Measurements from ENCODE around the gene SCNN1B.

Gene SCNN1B

DNA sequence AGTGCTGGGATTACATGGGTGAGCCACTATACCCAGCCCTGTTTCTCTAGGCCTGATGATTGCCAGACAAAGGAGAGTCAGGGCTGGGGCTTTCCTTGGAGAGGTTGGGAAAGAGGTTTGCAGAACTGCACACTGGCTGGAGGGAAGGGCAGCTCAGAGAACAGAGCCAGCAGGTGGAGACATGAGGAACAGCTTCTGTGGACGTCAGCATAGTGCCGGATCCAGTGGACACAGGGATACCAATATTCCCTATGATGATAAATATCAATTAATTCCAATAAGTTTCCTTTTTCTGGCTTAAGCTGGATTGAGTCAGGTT lies 43.2 kb upstream of the SCNN1B start:
- H3K27ac ChIP-seq: 0 out of 2 replicates have a peak overlapping the region, but pooled peaks have one; percentile 13

DNA sequence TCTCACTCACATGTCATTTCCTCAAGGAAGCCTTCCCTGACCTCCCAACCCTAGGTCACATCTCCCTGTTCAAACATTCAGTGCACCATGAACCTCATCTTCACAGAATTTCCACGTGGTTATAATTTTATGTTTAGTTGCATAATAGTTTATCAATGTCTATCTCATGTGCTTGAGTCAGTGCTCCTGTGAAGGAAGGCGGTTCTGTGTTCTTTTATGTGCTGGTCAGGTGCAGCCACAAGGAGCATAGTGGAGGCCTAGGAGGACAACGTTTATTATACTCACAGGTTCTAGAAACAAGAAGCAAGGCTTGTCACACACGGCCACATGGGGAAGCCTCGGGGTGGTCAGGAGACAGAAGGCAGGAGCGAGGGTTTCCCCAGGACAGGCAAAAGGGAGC lies 34.5 kb upstream of the SCNN1B start:
- no peak overlapping the region for H3K27ac ChIP-seq
- no peak for TF ChIP-seq ZFX (IDR thresholded peaks at IDR 0.05)
- TF ChIP-seq, protein P1, sequence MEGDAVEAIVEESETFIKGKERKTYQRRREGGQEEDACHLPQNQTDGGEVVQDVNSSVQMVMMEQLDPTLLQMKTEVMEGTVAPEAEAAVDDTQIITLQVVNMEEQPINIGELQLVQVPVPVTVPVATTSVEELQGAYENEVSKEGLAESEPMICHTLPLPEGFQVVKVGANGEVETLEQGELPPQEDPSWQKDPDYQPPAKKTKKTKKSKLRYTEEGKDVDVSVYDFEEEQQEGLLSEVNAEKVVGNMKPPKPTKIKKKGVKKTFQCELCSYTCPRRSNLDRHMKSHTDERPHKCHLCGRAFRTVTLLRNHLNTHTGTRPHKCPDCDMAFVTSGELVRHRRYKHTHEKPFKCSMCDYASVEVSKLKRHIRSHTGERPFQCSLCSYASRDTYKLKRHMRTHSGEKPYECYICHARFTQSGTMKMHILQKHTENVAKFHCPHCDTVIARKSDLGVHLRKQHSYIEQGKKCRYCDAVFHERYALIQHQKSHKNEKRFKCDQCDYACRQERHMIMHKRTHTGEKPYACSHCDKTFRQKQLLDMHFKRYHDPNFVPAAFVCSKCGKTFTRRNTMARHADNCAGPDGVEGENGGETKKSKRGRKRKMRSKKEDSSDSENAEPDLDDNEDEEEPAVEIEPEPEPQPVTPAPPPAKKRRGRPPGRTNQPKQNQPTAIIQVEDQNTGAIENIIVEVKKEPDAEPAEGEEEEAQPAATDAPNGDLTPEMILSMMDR (conservative IDR thresholded peaks at IDR 0.05): no peak

More for the DNA sequence above, 43.2 kb upstream of the SCNN1B start:
- no peak for TF ChIP-seq ZFX (IDR thresholded peaks at IDR 0.05)
- TF ChIP-seq, protein P1 (conservative IDR thresholded peaks at IDR 0.05): no peak

GRCh38 chr16:23268561-23268960 lies 33.5 kb upstream of the SCNN1B start:
- no peak for TF ChIP-seq ZFX (IDR thresholded peaks at IDR 0.05)
- TF ChIP-seq, protein P1 (conservative IDR thresholded peaks at IDR 0.05): no peak
- no peak overlapping the region for H3K27ac ChIP-seq

DNA sequence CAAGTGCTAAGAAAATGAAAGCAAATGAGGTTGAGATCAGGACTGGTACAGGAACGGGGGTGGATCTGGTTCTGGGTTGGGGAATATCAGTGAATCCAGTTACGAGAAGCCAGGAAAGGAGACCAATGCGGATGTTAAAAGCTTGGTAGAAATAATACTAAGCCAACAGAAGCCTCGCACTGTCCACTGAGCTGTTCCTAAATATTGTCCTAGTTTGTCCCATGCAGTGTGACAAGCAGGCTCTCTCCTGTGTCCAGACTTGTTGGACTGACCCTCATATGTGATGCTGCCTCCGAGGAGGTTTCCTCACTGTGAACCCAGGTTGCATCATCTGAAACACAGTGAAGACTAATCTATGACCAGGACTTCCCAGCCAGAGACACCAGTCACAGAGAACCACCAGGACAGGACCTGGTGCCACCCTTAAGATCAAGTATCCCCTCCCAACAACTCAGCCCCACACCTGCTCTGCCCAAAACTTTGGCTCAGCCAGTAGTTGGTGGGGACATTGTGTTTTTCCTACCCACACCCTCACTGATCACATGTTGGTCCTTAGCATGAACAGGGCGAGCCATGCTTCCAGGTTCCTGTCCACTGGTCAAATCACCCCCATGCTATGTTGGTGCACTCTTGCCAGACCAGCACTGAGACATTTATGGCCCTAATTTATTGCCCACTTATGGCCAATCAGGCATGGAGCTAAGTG lies 32.7 kb upstream of the SCNN1B start:
- TF ChIP-seq, protein P1 (conservative IDR thresholded peaks at IDR 0.05): no peak
- H3K27ac ChIP-seq: no peak overlapping the region

DNA sequence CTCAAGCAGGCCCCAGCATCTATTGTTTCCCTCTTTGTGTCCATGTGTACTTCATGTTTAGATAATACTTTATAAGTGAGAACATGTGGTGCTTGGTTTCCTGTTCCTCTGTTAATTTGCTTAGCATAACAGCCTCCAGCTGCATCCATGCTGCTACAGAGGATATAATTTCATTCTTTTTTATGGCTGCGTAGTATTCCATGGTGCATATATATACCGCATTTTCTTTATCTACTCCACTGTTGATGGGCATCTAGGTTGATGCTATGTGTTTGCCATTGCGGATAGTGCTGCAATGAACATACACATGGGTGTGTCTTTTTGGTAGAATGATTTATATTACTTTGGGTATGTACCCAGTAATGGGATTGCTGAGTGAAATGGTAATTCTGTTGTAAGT lies 31.4 kb upstream of the SCNN1B start:
- TF ChIP-seq, protein P1 (conservative IDR thresholded peaks at IDR 0.05): no peak
- no peak for TF ChIP-seq ZFX (IDR thresholded peaks at IDR 0.05)
- H3K27ac ChIP-seq: no peak overlapping the region

GRCh38 chr16:23274968-23275367 lies 27.1 kb upstream of the SCNN1B start:
- TF ChIP-seq, protein P1 (conservative IDR thresholded peaks at IDR 0.05): no peak
- TF ChIP-seq ZFX (IDR thresholded peaks at IDR 0.05): no peak
- no peak overlapping the region for H3K27ac ChIP-seq

DNA sequence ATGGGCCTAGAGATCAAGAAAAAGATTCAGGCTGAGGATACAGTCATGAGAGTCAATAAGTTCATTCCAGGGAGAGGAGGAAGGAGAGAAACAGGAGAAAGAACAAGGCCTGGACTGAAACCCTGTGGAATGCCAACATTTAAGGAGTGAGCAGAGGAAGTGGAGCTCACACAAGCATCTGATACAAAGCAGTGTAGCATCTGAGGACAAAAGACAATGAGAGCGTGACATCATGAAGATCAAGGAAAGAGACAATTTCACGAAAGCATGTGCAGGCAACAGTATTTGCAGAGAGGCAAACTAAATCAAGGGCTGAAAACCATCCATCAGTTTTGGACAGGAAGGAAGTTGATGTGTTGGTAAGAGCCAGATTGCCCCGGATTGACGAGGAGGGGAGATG lies 25.3 kb upstream of the SCNN1B start:
- TF ChIP-seq, protein P1 (conservative IDR thresholded peaks at IDR 0.05): no peak
- no peak for TF ChIP-seq ZFX (IDR thresholded peaks at IDR 0.05)
- H3K27ac ChIP-seq: no peak overlapping the region

Measured in C4-2B (cell line).